ENCODE measurements around the gene ERLEC1.
"Not testable (repeated sequence)": the region's sequence is repeated elsewhere in the genome, so short reads cannot be mapped to it uniquely, and the experiment has no call there.

- TF ChIP-seq, protein P1, sequence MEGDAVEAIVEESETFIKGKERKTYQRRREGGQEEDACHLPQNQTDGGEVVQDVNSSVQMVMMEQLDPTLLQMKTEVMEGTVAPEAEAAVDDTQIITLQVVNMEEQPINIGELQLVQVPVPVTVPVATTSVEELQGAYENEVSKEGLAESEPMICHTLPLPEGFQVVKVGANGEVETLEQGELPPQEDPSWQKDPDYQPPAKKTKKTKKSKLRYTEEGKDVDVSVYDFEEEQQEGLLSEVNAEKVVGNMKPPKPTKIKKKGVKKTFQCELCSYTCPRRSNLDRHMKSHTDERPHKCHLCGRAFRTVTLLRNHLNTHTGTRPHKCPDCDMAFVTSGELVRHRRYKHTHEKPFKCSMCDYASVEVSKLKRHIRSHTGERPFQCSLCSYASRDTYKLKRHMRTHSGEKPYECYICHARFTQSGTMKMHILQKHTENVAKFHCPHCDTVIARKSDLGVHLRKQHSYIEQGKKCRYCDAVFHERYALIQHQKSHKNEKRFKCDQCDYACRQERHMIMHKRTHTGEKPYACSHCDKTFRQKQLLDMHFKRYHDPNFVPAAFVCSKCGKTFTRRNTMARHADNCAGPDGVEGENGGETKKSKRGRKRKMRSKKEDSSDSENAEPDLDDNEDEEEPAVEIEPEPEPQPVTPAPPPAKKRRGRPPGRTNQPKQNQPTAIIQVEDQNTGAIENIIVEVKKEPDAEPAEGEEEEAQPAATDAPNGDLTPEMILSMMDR (IDR thresholded peaks at IDR 0.05; ENCODE audit: low read depth, low read length), result not testable (repeated sequence)
- not testable (repeated sequence) for TF ChIP-seq POLR2A (IDR thresholded peaks at IDR 0.05; ENCODE audit: extremely low read depth, insufficient read length); MYC (IDR thresholded peaks at IDR 0.05; ENCODE audit: low read depth, low read length)
- TF ChIP-seq, protein P2, sequence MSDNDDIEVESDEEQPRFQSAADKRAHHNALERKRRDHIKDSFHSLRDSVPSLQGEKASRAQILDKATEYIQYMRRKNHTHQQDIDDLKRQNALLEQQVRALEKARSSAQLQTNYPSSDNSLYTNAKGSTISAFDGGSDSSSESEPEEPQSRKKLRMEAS (IDR thresholded peaks at IDR 0.05; ENCODE audit: low read depth, low read length), result not testable (repeated sequence)
Measured at GRCh38 chr2:53829980-53830290, 43.1 kb downstream of the ERLEC1 start.

Measured in NB4 (cell line).